Superior temporal gyrus (tissue), 1 donor: Measurements from ENCODE around the gene NHSL2.

Experiments
- DNase-seq: peaks from one replicate; pipeline ENCODE4 v3.0.0-alpha.2; 2016; ENCODE audit errors: extremely low spot score

The NHSL2 gene

DNA sequence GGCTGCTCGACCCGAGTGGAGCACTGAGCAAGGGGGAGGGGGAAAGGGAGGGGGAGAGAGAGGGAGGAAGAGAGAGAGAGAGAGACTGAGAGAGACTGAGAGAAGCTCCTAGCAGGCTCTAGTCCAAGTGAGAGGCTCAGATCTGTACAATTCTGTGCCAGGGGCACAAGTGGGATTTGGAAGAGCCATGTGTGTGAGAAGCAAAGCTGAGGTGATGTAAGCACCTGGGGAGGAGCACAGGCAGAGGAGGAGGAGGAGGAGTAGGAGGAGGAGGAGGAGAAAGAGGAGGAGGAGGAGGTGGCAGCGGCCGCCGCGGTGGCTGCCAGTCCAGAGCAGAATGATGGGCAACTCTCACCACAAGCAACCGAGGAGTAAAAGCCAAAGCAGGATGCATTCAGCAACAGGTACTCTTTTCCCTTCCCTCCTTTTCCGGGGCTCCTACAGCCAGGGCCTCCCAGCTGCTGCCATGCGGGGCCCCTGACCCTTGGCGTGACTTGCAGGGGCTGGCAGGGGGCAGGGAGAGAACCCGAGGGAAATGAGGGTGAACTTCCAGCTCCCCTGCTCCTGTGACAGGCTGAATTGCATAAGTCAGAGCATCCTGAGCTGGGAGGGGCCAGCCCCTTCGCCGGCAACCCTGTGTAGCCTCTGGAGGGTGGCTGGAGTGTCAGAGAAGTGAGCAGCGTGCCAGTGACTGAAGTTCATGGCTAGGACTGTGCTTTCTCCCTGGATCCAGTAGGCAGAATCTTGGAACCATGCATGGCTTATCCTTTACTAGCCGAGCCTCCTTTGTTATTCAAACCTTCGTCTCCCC is 158.9 kb downstream of the NHSL2 start:
- no peak for DNase-seq

- no peak for DNase-seq
Measured at GRCh38 chrX:72071213-72071612, 160.6 kb downstream of the NHSL2 start.

GRCh38 chrX:72073633-72074032 is 163.0 kb downstream of the NHSL2 start:
- no peak for DNase-seq

GRCh38 chrX:72078411-72078810 is 167.8 kb downstream of the NHSL2 start:
- no peak for DNase-seq

GRCh38 chrX:72079607-72080006 is 169.0 kb downstream of the NHSL2 start:
- DNase-seq = no peak

DNA sequence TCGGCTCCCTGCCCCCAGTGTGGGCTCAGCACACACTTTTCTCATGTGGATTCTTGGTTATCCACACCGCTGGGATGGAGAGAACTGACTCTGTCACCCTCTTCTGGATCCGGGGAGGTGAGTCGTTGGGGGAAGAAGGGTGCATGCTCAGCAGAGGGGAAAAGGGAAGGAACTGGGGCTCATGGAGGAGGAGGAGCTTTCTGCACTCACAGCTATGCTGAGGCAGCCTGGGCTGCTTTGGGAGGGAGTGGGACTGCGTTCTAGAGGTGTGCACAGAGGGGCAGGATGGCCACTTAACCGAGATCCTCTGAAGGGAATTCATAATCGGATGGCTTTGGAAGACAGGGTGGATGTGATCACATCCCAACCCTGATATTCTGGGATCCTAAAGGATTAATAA is 169.5 kb downstream of the NHSL2 start:
- DNase-seq = no peak

DNA sequence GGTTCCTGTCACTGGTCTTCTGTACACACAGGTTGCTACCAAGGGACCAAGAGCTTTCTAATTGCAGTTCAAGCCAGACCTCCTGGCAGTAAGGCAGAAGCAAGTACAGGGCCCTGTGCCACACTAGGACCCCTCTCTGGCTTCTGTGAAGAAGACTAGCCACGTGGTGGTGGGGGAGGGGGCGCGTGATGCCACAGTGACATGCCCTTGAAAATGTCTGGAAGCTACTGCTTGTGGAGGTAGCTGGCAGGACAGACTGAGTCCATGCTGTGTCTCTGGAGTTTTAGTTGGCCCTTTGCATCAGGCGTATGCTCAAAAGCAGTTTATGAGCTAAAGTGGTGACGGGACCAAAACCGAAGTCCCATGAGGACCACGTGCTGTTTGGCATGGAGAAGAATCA is 170.2 kb downstream of the NHSL2 start:
- no peak for DNase-seq

DNA sequence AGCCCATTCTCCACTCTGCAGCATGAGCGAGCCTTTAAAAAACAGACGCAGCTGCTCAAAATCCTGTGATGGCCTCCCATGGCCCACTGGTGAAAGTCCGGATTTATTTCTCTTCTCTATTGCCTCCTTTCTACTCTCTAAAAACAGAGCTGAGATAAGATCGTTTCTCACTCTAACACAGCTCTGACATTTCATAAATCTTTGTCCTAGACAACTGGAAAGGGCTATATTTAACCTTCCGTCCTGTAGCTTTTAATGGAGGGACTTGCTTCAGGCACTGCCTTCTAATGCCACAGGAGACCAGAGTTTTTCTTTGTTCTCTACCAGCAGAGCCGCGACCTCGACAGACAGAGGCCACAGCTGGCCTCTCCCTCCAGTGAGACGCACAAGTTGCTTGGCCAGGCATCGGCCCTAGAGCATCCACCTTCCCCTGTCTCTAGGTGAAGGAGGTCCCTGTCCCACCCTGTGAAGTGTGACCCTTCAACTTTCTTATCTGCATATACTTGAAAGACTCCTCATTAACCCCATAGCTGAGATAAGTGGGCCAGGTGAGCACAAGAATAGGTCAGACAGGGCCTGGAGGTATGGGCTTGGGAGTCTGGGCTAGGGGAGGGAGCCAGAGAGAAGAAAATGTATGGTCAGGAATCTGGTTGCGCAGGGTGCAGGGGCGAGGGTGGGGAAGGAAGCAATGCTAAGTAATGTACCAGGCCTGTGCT is 171.1 kb downstream of the NHSL2 start:
- DNase-seq = no peak

DNA sequence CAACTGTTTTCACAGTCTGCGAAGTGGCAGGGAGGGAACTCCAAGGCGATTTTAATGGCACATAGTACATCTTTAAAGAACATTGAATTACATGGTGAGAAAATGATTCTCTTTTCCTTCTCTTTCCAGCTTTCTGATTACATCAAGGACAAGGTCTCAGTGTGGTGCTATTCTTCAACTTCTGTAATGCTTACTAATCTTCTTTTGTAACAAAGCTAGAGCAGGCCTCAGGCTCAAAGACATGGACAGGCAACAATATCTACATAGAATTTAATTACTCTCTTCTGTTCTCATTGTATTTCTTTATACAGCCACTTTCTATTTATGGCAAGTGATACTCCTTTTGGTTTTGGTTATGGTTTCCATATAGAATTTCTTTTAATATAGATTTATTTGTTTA is 172.6 kb downstream of the NHSL2 start:
- DNase-seq = no peak

DNA sequence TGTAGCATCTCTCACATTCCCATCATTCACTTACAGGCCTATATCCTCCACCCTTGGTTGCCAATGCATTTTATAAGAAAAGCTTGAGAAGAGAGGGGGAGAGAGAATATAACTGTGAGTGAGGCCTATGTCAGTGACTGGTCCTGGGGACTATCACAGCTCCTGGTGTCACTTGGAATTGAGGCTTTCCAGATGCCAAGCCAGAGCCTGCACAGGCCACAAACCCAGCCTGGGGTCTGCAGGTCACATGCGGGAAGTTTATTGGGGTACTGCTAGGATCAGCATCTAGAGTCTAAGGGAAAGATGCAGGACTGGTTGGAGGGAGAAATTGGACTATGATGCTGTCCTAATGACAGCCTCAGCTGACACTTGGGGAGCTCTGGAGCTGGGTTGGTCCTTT is 173.5 kb downstream of the NHSL2 start:
- no peak for DNase-seq

GRCh38 chrX:72086995-72087394 is 176.3 kb downstream of the NHSL2 start:
- no peak for DNase-seq

DNA sequence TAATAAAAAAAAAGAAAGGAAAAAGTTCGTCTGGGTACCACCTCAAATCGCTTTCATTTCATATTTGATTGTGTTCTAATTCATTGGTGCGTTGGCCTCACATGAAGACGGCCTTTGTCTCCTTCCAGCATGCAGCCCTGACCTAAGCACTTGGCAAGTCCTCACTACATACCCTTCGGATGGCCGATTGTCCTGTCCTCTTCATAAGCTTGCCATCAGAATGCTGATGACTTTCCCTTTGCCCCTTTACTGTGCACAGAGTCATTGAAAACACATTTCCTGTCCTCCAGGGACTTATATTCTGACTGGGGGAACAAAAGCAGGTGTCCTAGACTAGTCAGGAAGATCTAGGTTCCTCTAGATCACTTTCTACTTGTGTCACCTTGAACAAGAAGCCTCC is 178.1 kb downstream of the NHSL2 start:
- DNase-seq = no peak

DNA sequence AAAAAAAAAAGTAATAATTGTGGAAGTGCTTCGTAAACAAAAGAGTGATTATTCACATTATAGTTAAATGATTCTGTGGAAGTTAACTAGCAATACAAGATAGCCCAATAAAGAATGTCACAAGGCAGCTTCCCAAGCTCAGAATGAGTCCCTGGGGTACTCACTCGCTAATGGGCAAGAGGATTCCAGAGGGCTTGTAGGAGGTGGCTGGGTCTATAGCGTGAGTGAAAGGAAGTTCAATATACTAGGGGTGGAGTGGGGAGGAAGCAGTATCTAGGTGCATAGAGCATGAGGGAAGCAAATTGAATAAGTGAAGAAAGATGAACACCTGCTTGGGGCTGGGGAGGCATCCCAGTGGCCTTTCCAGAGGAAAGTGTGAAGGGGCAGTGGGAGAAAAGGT is 178.6 kb downstream of the NHSL2 start:
- no peak for DNase-seq

DNA sequence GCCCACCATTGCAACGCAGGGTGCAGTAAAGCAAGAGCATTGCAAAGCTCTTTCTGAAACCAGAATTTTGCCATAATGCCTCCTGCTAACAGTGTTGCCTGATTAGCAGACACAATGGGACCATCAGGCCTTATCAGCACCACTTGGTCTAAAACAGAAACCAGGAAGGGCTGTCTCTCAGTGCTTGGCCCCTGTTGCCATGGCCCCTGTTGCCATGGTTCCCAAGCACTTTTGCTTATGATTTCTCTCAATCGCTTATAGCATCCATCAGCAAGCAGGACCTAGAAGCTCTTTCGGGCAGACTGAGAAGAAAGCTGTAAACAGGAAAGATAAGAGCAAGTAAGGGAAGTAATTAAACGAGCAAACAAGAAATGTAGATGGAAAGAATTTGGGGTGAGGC is 184.2 kb downstream of the NHSL2 start:
- peak; percentile 16 for DNase-seq

DNA sequence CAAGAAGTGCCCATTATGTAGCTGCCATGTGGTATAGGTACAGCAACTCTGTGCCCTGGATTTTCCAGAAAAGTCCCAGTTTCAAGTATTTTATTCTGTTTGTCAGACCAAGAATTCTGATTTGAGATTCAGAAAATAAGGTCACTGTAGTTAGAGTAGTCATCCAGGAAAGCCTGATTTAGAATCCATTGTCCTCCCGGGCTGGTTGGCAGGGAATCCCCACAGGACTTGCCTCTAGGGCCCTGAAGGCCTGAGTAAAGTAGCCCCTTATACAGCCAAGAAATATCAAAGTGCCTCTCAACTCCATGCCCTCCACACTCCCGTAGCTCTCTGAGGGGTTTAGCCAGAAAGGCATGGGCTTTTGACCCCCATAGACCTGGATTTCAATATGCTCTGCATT is 184.7 kb downstream of the NHSL2 start:
- no peak for DNase-seq

GRCh38 chrX:72097098-72097497 is 186.5 kb downstream of the NHSL2 start:
- DNase-seq = no peak

DNA sequence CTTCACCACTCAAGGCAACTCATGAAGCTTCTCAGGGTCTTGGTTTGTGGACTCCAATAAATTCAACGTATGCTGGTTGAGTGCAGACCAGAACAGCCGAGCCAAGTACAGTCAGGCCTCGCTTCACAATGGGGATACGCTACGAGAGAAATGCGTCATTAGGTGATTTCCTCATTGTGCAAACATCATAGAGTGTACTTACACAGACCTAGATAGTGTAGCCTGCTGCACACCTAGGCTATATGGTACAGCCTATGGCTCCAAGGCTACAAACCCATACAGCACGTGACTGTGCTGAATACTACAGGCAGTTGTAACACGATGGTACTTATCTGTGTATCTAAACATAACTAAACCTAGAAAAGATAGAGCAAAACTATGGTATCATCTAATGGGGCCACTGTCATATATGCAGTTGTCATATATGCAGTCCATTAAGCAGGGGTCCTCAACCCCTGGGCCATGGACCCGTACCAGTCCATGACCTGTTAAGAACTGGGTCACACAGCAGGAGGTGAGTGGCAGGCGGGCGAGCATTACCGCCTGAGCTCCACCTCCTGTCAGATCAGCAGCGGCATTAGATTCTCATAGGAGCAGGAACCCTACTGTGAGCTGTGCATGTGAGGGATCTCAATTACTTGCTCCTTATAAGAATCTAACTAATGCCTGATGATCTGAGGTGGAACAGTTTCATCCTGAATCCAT is 189.6 kb downstream of the NHSL2 start:
- DNase-seq = no peak

DNA sequence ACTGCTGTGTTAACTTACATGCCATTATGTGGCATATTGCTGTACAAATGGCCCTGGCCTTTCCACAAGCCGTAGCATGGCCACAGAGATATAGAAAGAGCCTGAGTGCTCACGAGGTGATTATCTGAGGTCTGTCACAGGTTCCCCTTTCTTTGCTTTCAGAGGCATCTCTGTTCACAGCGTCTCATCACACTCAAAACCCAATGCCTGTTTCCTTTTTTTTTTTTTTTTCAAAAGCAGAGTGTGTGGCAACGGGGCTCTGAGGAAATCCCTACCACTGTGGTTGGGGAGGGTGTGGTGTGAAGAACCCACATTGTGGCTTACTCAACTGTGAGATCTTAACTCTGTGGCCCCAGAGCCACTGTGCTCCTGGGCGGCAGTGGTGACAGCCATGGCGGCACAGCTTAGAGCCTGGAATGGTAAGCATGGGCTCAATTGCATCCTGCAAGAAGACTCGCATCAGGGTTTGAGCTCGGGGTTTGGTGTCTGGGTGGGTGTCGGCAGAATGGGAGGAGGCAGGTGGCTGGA is 190.2 kb downstream of the NHSL2 start:
- DNase-seq = no peak

DNA sequence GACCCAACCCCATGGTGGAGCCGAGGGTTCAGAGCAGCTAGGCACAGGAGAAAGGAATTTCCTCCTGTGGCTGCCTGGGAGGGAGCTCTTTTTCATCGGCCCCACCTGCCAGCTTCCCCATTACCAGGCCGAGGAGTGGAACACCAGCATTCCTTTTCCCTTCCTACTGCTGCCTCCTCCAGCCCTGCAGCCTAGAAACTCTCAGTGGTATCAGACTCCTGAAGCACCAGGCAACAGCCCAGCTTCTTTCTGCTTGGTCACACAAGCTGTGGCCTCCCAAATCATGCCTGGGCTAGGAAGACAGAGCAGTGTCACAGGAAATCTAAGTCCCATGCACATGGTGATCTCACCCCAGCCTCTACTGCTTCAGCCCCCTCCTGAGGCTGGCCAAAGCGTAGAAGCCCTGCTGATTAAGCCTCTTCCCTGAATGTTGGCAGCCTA is 191.0 kb downstream of the NHSL2 start:
- no peak for DNase-seq

GRCh38 chrX:72102126-72102525 is 191.5 kb downstream of the NHSL2 start:
- DNase-seq = no peak

GRCh38 chrX:72102760-72103159 is 192.1 kb downstream of the NHSL2 start:
- DNase-seq = no peak

DNA sequence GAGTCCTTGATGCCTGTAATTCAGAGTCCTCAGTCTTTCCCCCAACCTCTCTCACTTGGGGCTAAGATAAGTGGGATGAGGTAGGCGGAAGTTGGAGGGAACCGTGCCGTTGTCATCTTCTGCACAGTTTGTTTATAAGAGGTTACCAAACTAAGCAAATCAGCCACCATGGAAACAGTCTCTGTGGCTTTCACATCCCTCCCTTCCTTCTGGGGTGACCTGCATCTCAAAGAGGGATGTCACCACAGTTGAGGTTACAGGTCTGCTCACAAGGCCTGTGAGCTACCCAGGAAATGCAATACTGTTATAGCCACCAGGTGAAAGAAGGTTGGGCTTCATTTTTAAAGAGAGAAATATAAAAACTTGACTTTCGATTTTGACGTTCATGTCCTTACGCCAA is 194.8 kb downstream of the NHSL2 start:
- DNase-seq = no peak
